Activated CD4-positive, alpha-beta memory T cell treated with anti-CD3 and anti-CD28 coated beads, Interleukin-2, amount 10 ng/mL, durations not matched to agents 7 days and 5 days (primary cell): ENCODE data around the gene SLC2A1. TPM values are rescaled to one million over a fixed set of nuclear protein-coding genes. Genes with fewer than 3 reads are reported as not detected.
A peak's percentile ranks its signal among the peaks of the same experiment; 100 is the strongest.

Experiments
- CTCF ChIA-PET: fragments of 350-600 bp; sonication (Branson Sonifier 250); formaldehyde crosslinking; loops from one replicate; lab custom pipeline; 2021; ENCODE audit warnings: antibody characterized with exemption, inconsistent platforms; lab: Charles Lee
- POLR2A ChIA-PET: fragments of 350-600 bp; sonication (Branson Sonifier 250); formaldehyde crosslinking; loops from one replicate; lab custom pipeline; 2021; ENCODE audit warnings: antibody characterized with exemption; lab: Charles Lee
- DNase-seq: peaks from one replicate; pipeline ENCODE4 v3.0.0-alpha.2; 2020
- H3K27ac Mint-ChIP-seq: one replicate; pipeline ENCODE4 v1.8.0; 2021; ENCODE audit warnings: mild to moderate bottlenecking, mixed read lengths
- H3K27me3 Mint-ChIP-seq: one replicate; pipeline ENCODE4 v1.8.0; 2021; ENCODE audit warnings: mixed read lengths
- H3K36me3 Mint-ChIP-seq: one replicate; pipeline ENCODE4 v1.8.0; 2021; ENCODE audit warnings: low read depth, mixed read lengths
- H3K4me1 Mint-ChIP-seq: one replicate; pipeline ENCODE4 v1.8.0; 2021; ENCODE audit warnings: mixed read lengths
- H3K4me3 Mint-ChIP-seq: one replicate; pipeline ENCODE4 v1.8.0; 2021; ENCODE audit warnings: mild to moderate bottlenecking, mixed read lengths
- H3K9me3 Mint-ChIP-seq: one replicate; pipeline ENCODE4 v1.8.0; 2021; ENCODE audit warnings: mixed read lengths
- total RNA-seq, 2 experiments: library from RNA; stranded (reverse); gene quantifications; one replicate each; pipeline ENCODE4 v1.2.3, GENCODE V29; 2021

SLC2A1 gene
- total RNA-seq, 2 experiments from 2014 or later, result 153 TPM

GRCh38 chr1:42975561-42976225 is 17.0 kb upstream of the SLC2A1 start:
- no peak overlapping the region for H3K27ac Mint-ChIP-seq
- H3K9me3 Mint-ChIP-seq, result no peaks in the 10 kb centered on the region
- H3K36me3 Mint-ChIP-seq, result no peaks in the 10 kb centered on the region
- no peaks in the 10 kb centered on the region for H3K4me1 Mint-ChIP-seq
- no peak overlapping the region for H3K4me3 Mint-ChIP-seq
- CTCF ChIA-PET, result interaction anchor here (1.0 to 1.6 kb wide), 2 partner anchors 53 to 98 kb away, joined by 3 to 5 read pairs; no protein-coding TSS in a partner anchor
- DNase-seq, result no peak
- no peaks in the 10 kb centered on the region for H3K27me3 Mint-ChIP-seq
- POLR2A ChIA-PET, result no interaction called here

- CTCF ChIA-PET, result interaction anchor here (0.7 to 1.2 kb wide), 4 partner anchors 15 to 417 kb away, joined by 3 to 5 read pairs (median 4); no protein-coding TSS in a partner anchor
- Mint-ChIP-seq H3K9me3 (no peaks in the 10 kb centered on the region), H3K4me3 (no peak overlapping the region), H3K4me1 (no peaks in the 10 kb centered on the region), H3K27me3 (no peaks in the 10 kb centered on the region), H3K36me3 (no peaks in the 10 kb centered on the region), H3K27ac (no peak overlapping the region)
- DNase-seq, result no peak
- POLR2A ChIA-PET, result interaction anchor here (1.9 kb wide), 1 partner anchor 51 kb away, joined by 6 read pairs; no protein-coding TSS in a partner anchor
Measured at GRCh38 chr1:42974767-42975437, 16.2 kb upstream of the SLC2A1 start.

GRCh38 chr1:42973799-42974198 is 15.1 kb upstream of the SLC2A1 start:
- POLR2A ChIA-PET, result interaction anchor here (1.9 kb wide), 1 partner anchor 50 kb away, joined by 6 read pairs; no protein-coding TSS in a partner anchor
- Mint-ChIP-seq H3K27me3 (no peaks in the 10 kb centered on the region), H3K4me3 (no peak overlapping the region), H3K27ac (no peak overlapping the region), H3K9me3 (no peaks in the 10 kb centered on the region), H3K4me1 (no peaks in the 10 kb centered on the region), H3K36me3 (no peaks in the 10 kb centered on the region)
- DNase-seq, result no peak
- CTCF ChIA-PET, result interaction anchor here (1.0 to 1.2 kb wide), 2 partner anchors 11 to 60 kb away, joined by 3 to 4 read pairs; no protein-coding TSS in a partner anchor

GRCh38 chr1:42973286-42973685 is 14.6 kb upstream of the SLC2A1 start:
- Mint-ChIP-seq H3K27me3 (no peaks in the 10 kb centered on the region), H3K9me3 (no peaks in the 10 kb centered on the region), H3K4me3 (no peak overlapping the region), H3K4me1 (no peaks in the 10 kb centered on the region), H3K27ac (no peak overlapping the region), H3K36me3 (no peaks in the 10 kb centered on the region)
- ChIA-PET CTCF (interaction anchor here (1.0 kb wide), 1 partner anchor 11 kb away, joined by 3 read pairs; no protein-coding TSS in a partner anchor), POLR2A (interaction anchor here (1.9 kb wide), 1 partner anchor 49 kb away, joined by 6 read pairs; no protein-coding TSS in a partner anchor)
- DNase-seq, result no peak

GRCh38 chr1:42971841-42972291 is 13.2 kb upstream of the SLC2A1 start:
- Mint-ChIP-seq H3K4me1 (peaks cover 5% of the 10 kb centered on the region), H3K36me3 (no peaks in the 10 kb centered on the region), H3K9me3 (no peaks in the 10 kb centered on the region), H3K27me3 (no peaks in the 10 kb centered on the region), H3K27ac (no peak overlapping the region), H3K4me3 (no peak overlapping the region)
- CTCF ChIA-PET, result interaction anchor here (0.8 to 1.1 kb wide), 2 partner anchors 49 to 102 kb away, joined by 3 to 5 read pairs; no protein-coding TSS in a partner anchor
- POLR2A ChIA-PET, result interaction anchor here (1.1 to 1.2 kb wide), 2 partner anchors 17 to 48 kb away, joined by 3 to 4 read pairs; no protein-coding TSS in a partner anchor
- no peak for DNase-seq

- no peak overlapping the region for H3K4me3 Mint-ChIP-seq
- CTCF ChIA-PET, result interaction anchor here (0.6 kb wide), 1 partner anchor 428 kb away, joined by 4 read pairs; no protein-coding TSS in a partner anchor
- no peaks in the 10 kb centered on the region for H3K27me3 Mint-ChIP-seq
- no peak overlapping the region for H3K27ac Mint-ChIP-seq
- no peaks in the 10 kb centered on the region for H3K36me3 Mint-ChIP-seq
- POLR2A ChIA-PET, result no interaction called here
- DNase-seq, result no peak
- no peaks in the 10 kb centered on the region for H3K9me3 Mint-ChIP-seq
- peaks cover 5% of the 10 kb centered on the region for H3K4me1 Mint-ChIP-seq
Measured at GRCh38 chr1:42970143-42970542, 11.5 kb upstream of the SLC2A1 start.

- ChIA-PET POLR2A (interaction anchor here (0.5 kb wide), 1 partner anchor 105 kb away, joined by 3 read pairs; no protein-coding TSS in a partner anchor), CTCF (no interaction called here)
- Mint-ChIP-seq H3K4me1 (peaks cover 7% of the 10 kb centered on the region), H3K4me3 (no peak overlapping the region), H3K27ac (no peak overlapping the region), H3K27me3 (no peaks in the 10 kb centered on the region), H3K9me3 (no peaks in the 10 kb centered on the region), H3K36me3 (no peaks in the 10 kb centered on the region)
- no peak for DNase-seq
Measured at GRCh38 chr1:42968654-42969053, 10.0 kb upstream of the SLC2A1 start.

- H3K4me3 Mint-ChIP-seq, result no peak overlapping the region
- ChIA-PET POLR2A (interaction anchor here (0.7 to 1.2 kb wide), 2 partner anchors 9 to 25 kb away, joined by 3 read pairs; no protein-coding TSS in a partner anchor), CTCF (interaction anchor here (1.0 to 1.6 kb wide), 2 partner anchors 42 to 107 kb away, joined by 3 to 6 read pairs; no protein-coding TSS in a partner anchor)
- H3K9me3 Mint-ChIP-seq, result no peaks in the 10 kb centered on the region
- no peak for DNase-seq
- H3K27me3 Mint-ChIP-seq, result peaks cover 2% of the 10 kb centered on the region
- peaks cover 21% of the 10 kb centered on the region for H3K4me1 Mint-ChIP-seq
- H3K27ac Mint-ChIP-seq, result no peak overlapping the region
- no peaks in the 10 kb centered on the region for H3K36me3 Mint-ChIP-seq
Measured at GRCh38 chr1:42966688-42967612, 8.3 kb upstream of the SLC2A1 start.

- Mint-ChIP-seq H3K4me1 (peaks cover 32% of the 10 kb centered on the region), H3K9me3 (no peaks in the 10 kb centered on the region), H3K27ac (no peak overlapping the region), H3K36me3 (no peaks in the 10 kb centered on the region), H3K27me3 (peaks cover 12% of the 10 kb centered on the region), H3K4me3 (no peak overlapping the region)
- ChIA-PET POLR2A (interaction anchor here (0.6 to 1.6 kb wide), 2 partner anchors 119 to 122 kb away, joined by 3 to 4 read pairs; partner anchors contain the start of gene ZNF691), CTCF (no interaction called here)
- no peak for DNase-seq
Measured at GRCh38 chr1:42965378-42965777, 6.7 kb upstream of the SLC2A1 start.

GRCh38 chr1:42964044-42964812 is 5.6 kb upstream of the SLC2A1 start:
- peaks cover 39% of the 10 kb centered on the region for H3K4me1 Mint-ChIP-seq
- no peak for DNase-seq
- peaks cover 12% of the 10 kb centered on the region for H3K27me3 Mint-ChIP-seq
- no peak overlapping the region for H3K4me3 Mint-ChIP-seq
- no peaks in the 10 kb centered on the region for H3K36me3 Mint-ChIP-seq
- no peaks in the 10 kb centered on the region for H3K9me3 Mint-ChIP-seq
- H3K27ac Mint-ChIP-seq, result no peak overlapping the region
- ChIA-PET POLR2A (interaction anchor here (1.1 to 16.5 kb wide), 5 partner anchors 22 to 197 kb away, joined by 3 to 387 read pairs (median 5); partner anchors contain the start of genes C1orf50, P3H1 and ZNF691), CTCF (interaction anchor here (6.0 kb wide), 1 partner anchor 41 kb away, joined by 30 read pairs; no protein-coding TSS in a partner anchor)

GRCh38 chr1:42963378-42964043 is 4.8 kb upstream of the SLC2A1 start:
- Mint-ChIP-seq H3K36me3 (peaks cover 3% of the 10 kb centered on the region), H3K27ac (peak overlapping the region; percentile 0), H3K4me3 (peak overlapping the region; percentile 3), H3K27me3 (peaks cover 12% of the 10 kb centered on the region), H3K9me3 (no peaks in the 10 kb centered on the region), H3K4me1 (peaks cover 42% of the 10 kb centered on the region)
- CTCF ChIA-PET, result interaction anchor here (1.3 to 6.0 kb wide), 2 partner anchors 10 to 41 kb away, joined by 3 to 30 read pairs; no protein-coding TSS in a partner anchor
- DNase-seq, result no peak
- POLR2A ChIA-PET, result interaction anchor here (1.1 to 16.5 kb wide), 5 partner anchors 11 to 196 kb away, joined by 3 to 387 read pairs (median 5); partner anchors contain the start of genes C1orf50 and P3H1
